Measurements from ENCODE around the gene PHF24.

DNA sequence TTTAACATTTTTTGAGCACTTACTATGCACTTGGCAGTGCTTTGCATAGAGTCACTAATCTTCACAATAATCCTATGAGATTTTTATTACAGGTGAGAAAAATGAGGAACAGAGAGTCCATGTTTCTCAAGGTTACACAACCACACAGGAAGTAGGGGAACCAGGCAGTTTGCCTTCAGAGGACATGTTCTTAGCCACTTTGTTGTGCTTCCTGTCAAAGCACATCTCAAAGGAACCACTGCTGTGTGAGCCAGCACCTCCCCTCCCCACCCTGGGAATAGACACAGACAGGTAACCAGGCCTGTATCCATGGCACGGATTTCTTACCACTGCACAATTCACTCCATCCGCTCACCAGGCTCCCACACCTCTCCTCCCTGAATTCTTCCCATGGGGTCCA, 25.1 kb downstream of the PHF24 start:
- TF ChIP-seq EP300 (IDR thresholded peaks at IDR 0.05) (no peak), CTCF (IDR thresholded peaks at IDR 0.05) (no peak), POLR2AphosphoS5 (IDR thresholded peaks at IDR 0.05) (no peak)

Data from sigmoid colon (tissue), 4 donors.